ENCODE results near the gene OSER1.

OSER1 gene

DNA sequence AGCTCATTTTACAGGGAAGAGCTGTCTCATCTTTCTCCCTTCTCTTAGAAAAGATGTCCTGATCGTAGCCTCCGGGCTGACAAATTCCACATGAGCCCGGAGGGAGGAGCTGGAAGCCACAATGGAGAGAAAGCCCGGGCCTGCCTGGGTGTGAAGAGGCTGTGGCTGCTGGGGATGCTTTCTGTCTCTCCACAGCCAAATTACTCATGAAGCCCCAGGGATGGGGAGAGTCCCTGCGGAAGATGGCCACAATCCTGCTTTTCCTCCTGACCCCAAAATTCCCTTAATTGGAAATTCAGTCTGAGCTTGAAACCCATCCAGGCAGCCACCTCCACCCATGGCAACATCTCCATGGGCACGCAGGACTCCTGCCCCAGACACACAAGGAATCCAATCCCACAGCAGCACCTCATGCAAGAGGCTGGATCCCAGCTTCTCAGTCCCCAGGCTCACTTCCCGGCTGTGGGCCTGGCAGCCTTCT, 56.0 kb downstream of the OSER1 start:
- DNase-seq (ENCODE audit: low read depth): no peak
- no peak overlapping the region for H3K4me3 ChIP-seq (ENCODE audit: low read depth, low read length)

DNA sequence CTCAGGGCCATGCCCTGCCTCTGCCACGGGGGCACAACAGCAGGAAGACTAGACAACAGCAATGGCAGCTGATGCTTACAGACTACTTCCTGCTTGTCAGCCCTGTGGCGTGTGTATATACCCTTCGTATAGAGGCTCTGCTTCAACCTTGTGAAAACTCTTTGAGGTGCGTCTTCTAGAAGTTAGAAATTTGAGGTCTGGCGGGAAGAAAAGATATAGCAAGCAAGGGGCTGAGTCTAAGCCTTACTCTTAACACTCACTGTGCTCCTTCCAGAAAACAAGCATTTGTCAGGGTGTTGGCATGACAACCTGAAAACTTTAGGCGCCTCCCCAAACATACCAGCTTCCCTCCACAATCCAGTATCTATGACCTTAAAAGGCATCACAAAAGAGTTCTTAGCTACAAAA, 56.9 kb downstream of the OSER1 start:
- H3K4me3 ChIP-seq (ENCODE audit: low read depth, low read length): no peak overlapping the region
- DNase-seq (ENCODE audit: low read depth): no peak

DNA sequence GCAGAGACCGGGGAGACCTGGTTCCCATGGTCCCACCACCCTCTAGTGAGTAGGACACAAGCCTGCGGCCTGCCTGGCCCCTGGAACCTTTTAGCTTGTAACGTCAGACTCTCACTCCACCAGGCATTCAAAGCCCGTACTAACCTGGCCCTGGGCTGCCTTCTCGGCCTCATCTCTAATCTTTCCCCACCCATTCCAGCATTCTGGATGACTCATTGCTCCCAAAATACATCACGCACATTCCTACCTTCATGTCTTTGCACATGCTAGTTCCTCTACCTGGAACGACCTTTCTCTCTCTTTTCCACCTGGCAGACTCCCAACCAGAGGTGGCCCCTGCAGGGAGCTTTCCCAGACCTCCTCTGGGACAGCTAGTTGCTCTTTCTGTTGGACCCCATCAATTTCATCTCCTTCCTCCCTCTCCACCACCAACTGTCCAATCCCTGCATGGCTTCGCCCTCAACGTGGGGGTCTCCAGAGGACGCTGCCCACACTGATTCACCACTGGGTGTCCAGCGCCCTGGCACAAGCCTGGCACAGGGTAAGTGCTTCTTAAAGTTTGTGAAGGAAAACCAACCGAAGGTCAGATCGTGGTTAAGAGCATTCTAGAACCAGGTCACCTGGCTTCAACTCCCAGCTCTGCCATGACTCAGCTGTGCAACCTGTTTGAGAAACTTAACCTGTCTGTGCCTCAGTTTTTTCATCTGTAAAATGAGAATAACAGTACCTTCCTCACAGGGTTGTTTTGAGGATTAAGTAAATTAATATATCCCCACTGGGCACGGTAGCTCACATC, 58.8 kb downstream of the OSER1 start:
- no peak for DNase-seq (ENCODE audit: low read depth)

DNA sequence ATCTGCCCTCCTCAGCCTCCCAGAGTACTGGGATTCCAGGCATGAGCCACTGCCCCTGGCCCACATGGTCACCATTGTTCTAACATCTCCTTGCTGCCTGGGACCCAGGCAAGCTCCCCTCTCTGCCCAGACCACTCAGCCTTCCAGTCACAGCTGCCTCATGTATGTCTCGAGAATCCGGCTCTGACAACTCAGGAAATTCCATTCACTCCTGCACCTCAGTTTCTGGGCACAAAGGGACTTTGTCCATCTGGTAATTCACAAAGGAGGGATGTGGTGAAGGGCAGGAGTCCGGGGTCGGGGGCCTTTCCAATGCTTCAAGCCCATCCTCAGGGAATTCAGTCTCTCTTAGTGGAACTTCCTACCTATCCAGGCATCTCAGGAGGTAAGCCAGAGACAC, 64.3 kb downstream of the OSER1 start:
- no peak overlapping the region for H3K4me3 ChIP-seq (ENCODE audit: low read depth, low read length)
- DNase-seq (ENCODE audit: low read depth): no peak

More for the DNA sequence above, 58.8 kb downstream of the OSER1 start:
- H3K4me3 ChIP-seq (ENCODE audit: low read depth, low read length): no peak overlapping the region

All from skeletal muscle cell (primary cell).